Psoas muscle (tissue), 8 donors: Measurements from ENCODE around the gene CES2. TPM values are rescaled to one million over a fixed set of nuclear protein-coding genes. Genes with fewer than 3 reads are reported as not detected.

Experiments used
- ATAC-seq, 4 donors: fragments of 200-7000 bp; cut with Tn5 transposase; one replicate each; pipeline ENCODE4 v1.9.1; 2020; ENCODE audit warnings: moderate library complexity in 3 of 4, mild to moderate bottlenecking in 2 of 4
- DNase-seq, 2 donors: peaks; one replicate each; pipeline ENCODE4 v3.0.0-alpha.2; 2020
- H3K27ac ChIP-seq: fragments of 200-600 bp; one replicate; pipeline ENCODE4 v1.8.0; 2022
- H3K27me3 ChIP-seq, 3 donors: fragments of 200-600 bp in 1 of 3; one replicate each; pipeline versions ENCODE4 v1.6.1 to v1.8.0; 2013 to 2022; ENCODE audit warnings: low read length in 2 of 3, mild to moderate bottlenecking in 2 of 3, moderate library complexity in 1 of 3; ENCODE audit not compliant: insufficient read depth in 3 of 3
- H3K36me3 ChIP-seq, 2 donors: fragments of 200-600 bp in 1 of 2; one replicate each; pipeline versions ENCODE4 v1.6.1 to v1.8.0; 2013 to 2022; ENCODE audit warnings: low read depth in 1 of 2, mild to moderate bottlenecking in 1 of 2, moderate library complexity in 1 of 2; ENCODE audit not compliant: insufficient read depth in 1 of 2
- H3K4me1 ChIP-seq: fragments of 200-600 bp; one replicate; pipeline ENCODE4 v1.8.0; 2022
- H3K4me3 ChIP-seq: fragments of 200-600 bp; one replicate; pipeline ENCODE4 v1.8.0; 2022; ENCODE audit warnings: mild to moderate bottlenecking
- H3K9me3 ChIP-seq: fragments of 200-600 bp; one replicate; pipeline ENCODE4 v1.8.0; 2022
- WGBS, 3 donors: extraction: QIAGEN DNeasy Blood & Tissue Kit; methylation state at CpG; one replicate each; pipeline versions ENCODE4 v1.1.6 to v1.1.7; 2013; 5-methylcytosine and 5-hydroxymethylcytosine counted together
- intact Hi-C, 2 donors: fragments of 100-400 bp; cut with DNase I; formaldehyde crosslinking; loops; one replicate each; pipeline versions ENCODE4 v1.11.0 to v1.14.2; 2022
- polyA plus RNA-seq, 3 donors: library from polyadenylated mRNA; stranded (reverse); fragments of 200-250 nt; gene quantifications; one replicate each; pipeline ENCODE4 v1.2.3, GENCODE V29; 2013
- total RNA-seq, 4 donors: library from RNA; stranded (reverse); fragmentation: NEBNext Ultra II Directional in 2 of 4; extraction: Animal tissue kit (Norgen Biotek cat#: 25700) in 2 of 4; gene quantifications; one replicate each; pipeline versions ENCODE4 v1.2.1 to v1.2.4, GENCODE V29; 2021 to 2023
- TF ChIP-seq, protein P1 (sequence below): fragments of 200-600 bp; IDR thresholded peaks from one replicate; pipeline ENCODE4 v1.8.0; 2022; ENCODE audit warnings: antibody characterized with exemption
- donor health status: healthy with polysubstance abuse.
- donor health status: DM: no; HTN: no; CAD: no; lungs with moderate emphysema.
- donor health status: Bipolar disorder and iron deficiency.
- donor health status: healthy.
- donor health status: DM: yes; HTN: yes; CAD: no.
- donor health status: DM: no; HTN: no; CAD: no.
- donor health status: DM: no; HTN: no; CAD: no.
- donor health status: DM: yes; HTN: yes; CAD: no.

The CES2 gene
- total and polyA plus RNA-seq, 7 donors, result 12.8 to 92.8 (median 22.7) TPM

DNA sequence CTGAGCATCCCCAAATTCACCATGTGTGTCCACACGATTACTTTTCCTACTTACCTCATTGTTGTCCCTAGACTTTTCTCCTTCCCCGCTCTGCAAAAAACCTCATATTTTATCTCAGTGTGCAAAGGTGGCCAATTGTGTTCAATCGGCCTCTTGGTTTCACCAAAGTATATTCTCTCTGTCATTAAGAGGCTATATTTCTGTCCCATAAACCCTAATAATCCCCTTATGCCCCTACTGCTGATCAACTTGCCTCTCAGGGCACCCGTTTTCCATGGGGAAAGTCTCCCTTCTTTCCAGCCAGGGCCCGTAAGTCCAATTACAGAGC is 11.6 kb downstream of the CES2 start:
- peaks cover 3 to 27% of the 10 kb centered on the region in 2 donors for H3K36me3 ChIP-seq
- peak overlapping the region; percentile 77 for H3K4me3 ChIP-seq
- 21 to 39% (median 22%) methylated on average over 5 of the region's 5 CpGs for WGBS, 3 donors
- no peak for ATAC-seq
- DNase-seq, result no peak
- TF ChIP-seq, protein P1, sequence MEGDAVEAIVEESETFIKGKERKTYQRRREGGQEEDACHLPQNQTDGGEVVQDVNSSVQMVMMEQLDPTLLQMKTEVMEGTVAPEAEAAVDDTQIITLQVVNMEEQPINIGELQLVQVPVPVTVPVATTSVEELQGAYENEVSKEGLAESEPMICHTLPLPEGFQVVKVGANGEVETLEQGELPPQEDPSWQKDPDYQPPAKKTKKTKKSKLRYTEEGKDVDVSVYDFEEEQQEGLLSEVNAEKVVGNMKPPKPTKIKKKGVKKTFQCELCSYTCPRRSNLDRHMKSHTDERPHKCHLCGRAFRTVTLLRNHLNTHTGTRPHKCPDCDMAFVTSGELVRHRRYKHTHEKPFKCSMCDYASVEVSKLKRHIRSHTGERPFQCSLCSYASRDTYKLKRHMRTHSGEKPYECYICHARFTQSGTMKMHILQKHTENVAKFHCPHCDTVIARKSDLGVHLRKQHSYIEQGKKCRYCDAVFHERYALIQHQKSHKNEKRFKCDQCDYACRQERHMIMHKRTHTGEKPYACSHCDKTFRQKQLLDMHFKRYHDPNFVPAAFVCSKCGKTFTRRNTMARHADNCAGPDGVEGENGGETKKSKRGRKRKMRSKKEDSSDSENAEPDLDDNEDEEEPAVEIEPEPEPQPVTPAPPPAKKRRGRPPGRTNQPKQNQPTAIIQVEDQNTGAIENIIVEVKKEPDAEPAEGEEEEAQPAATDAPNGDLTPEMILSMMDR, result no peak
- intact Hi-C loops, result loop anchor here in 1 of 2 donors (5.0 kb wide), 1 partner anchor 50 kb away; no protein-coding TSS in a partner anchor
- peak overlapping the region; percentile 91 for H3K27ac ChIP-seq
- H3K9me3 ChIP-seq, result peaks cover 8% of the 10 kb centered on the region
- H3K4me1 ChIP-seq, result no peaks in the 10 kb centered on the region
- no peaks in the 10 kb centered on the region for H3K27me3 ChIP-seq

DNA sequence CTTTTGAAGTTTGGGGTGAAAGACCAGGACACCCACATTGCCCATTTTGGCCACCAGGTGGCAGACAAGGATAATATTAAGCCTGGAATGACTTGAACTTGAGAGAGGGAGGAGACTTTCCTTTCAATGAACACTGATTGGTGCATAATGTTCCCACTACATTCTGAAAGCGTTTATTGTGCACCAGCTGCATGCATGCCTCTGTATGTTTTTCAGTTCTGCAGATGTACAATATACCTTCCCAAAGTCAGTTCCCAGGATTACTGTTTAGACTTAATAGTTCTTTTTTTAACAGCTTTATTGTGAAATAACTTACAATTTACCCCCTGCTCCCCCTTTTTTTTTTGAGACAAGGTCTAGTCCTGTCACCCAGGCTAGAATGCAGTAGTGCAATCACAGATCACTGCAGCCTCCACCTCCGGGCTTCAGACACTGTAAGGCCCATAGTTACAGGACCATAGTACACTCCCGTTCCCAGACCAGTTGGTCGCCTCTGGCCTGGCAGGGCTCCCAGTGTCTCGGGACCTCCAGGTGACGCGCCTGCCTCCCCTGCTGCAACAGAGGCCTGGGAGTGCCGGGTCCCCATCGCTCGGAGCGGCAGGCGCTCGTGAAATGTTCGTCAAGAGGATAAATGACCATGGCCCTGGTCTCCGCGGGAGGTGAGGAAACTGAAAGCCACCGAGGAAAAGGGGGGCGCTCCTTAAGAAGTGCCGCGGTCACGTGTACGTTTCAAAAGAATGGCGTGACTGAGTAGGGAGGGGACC is 12.2 kb downstream of the CES2 start:
- DNase-seq (peak; percentile 83 to 85), ATAC-seq (peak; percentile 60 to 75 (median 64))
- Histone ChIP-seq H3K27me3 (no peaks in the 10 kb centered on the region), H3K4me1 (peaks cover 3% of the 10 kb centered on the region), H3K4me3 (peak overlapping the region; percentile 77), H3K9me3 (peaks cover 8% of the 10 kb centered on the region), H3K27ac (peak overlapping the region; percentile 91), H3K36me3 (peaks cover under 1 to 22% of the 10 kb centered on the region in 2 donors)
- TF ChIP-seq, protein P1, result peak; percentile 92
- intact Hi-C loops, result loop anchor here in 1 of 2 donors (5.0 kb wide), 1 partner anchor 50 kb away; no protein-coding TSS in a partner anchor
- WGBS, 3 donors, result 0% methylated on average over 19 to 22 of the region's 23 CpGs

DNA sequence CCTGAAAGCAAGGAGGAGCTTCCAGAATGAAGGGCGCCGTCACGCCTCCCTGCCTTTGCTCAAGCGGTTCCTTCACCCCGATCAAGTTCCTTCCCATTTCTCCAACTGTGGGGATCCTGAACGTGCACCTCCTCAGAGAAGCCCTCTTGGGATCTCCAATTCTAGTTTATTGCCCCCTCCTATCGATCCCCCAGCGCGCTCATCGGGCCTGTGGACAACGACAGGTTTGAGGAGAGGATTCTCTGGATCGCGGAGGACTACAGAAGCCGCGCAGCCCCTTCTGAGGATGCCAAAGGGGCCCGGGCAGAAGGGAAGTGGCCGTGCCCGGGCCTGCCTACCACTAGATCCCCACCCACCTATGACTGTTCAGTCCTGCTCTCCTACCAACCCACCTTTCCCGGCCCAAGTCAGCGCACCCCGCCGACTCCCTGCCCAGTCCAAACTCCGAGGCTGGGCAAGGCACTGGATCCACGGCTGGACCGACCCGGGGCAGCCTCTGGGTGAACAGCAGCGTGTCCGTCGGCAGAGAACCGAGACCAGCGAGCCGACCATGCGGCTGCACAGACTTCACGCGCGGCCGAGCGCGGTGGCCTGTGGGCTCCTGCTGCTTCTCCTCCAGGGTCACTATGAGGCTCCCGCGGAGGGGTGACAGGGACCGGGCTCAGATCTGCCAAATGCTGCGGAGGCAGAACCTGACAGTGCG is 13.0 kb downstream of the CES2 start:
- Histone ChIP-seq H3K27ac (peak overlapping the region; percentile 91), H3K9me3 (peaks cover 8% of the 10 kb centered on the region), H3K36me3 (peaks cover 0 to 14% of the 10 kb centered on the region in 2 donors), H3K4me1 (peaks cover 11% of the 10 kb centered on the region), H3K4me3 (peak overlapping the region; percentile 77), H3K27me3 (no peaks in the 10 kb centered on the region)
- 0 to 4% (median 1%) methylated on average over 42 to 44 of the region's 44 CpGs for WGBS, 3 donors
- TF ChIP-seq, protein P1, result no peak
- DNase-seq (peak in 1 of 2 donors; percentile 68), ATAC-seq (peak; percentile 20 to 48 (median 37))
- intact Hi-C loops, result loop anchor here in 1 of 2 donors (5.0 kb wide), 1 partner anchor 51 kb away; no protein-coding TSS in a partner anchor

DNA sequence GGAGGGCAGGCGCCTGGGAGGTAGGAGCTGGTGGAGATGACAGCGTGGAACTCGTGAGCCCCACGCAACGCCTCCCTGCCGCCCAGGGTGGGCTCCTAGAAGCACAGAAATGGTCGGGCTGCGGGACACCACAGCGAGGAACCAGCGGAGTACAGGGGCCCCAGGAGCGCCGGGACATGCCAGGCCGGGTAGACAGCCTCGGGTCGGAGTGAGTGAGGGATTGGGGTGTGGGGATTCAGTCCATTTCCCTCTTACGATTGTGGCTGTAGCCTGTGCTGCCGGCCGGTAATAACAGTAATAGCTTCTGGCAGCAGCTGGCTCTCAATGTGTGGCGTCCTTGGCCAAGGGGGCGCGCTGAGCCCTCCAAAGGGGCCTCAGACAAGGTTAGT is 13.5 kb downstream of the CES2 start:
- ATAC-seq (peak in 3 of 4 donors; percentile 1 to 14 (median 2)), DNase-seq (no peak)
- H3K4me1 ChIP-seq, result peaks cover 13% of the 10 kb centered on the region
- WGBS, 3 donors, result 5 to 22% (median 6%) methylated on average over 15 to 21 of the region's 21 CpGs
- intact Hi-C loops, result loop anchor here in 1 of 2 donors (5.0 kb wide), 1 partner anchor 52 kb away; no protein-coding TSS in a partner anchor
- TF ChIP-seq, protein P1, result no peak
- H3K36me3 ChIP-seq, result peaks cover 0 to 8% of the 10 kb centered on the region in 2 donors
- H3K9me3 ChIP-seq, result peaks cover 8% of the 10 kb centered on the region
- H3K27me3 ChIP-seq, result no peaks in the 10 kb centered on the region
- peak overlapping the region; percentile 77 for H3K4me3 ChIP-seq
- peak overlapping the region; percentile 91 for H3K27ac ChIP-seq
